ENCODE results near the gene HS3ST4. TPM values are rescaled to one million over a fixed set of nuclear protein-coding genes. Genes with fewer than 3 reads are reported as not detected.

Gene HS3ST4
- total and polyA plus RNA-seq, 2 experiments from 2014 or later: 0.44 to 2.1 TPM

GRCh38 chr16:26139091-26139490, 447.3 kb downstream of the HS3ST4 start (continued):
- no peak for TF ChIP-seq ZNF462 (CRISPR knock-in tag; IDR thresholded peaks at IDR 0.05)
- no peak for TF ChIP-seq EZH2phosphoT487 (IDR thresholded peaks at IDR 0.05; ENCODE audit: unreplicated experiment)
- TF ChIP-seq NANOG (IDR thresholded peaks at IDR 0.05; ENCODE audit: borderline replicate concordance): no peak
- TF ChIP-seq ZNF114 (CRISPR knock-in tag; IDR thresholded peaks at IDR 0.05): no peak

GRCh38 chr16:26139884-26140283, 448.1 kb downstream of the HS3ST4 start:
- Histone ChIP-seq H3K9me2 (ENCODE audit: insufficient read depth) (peaks cover 20% of the 10 kb centered on the region), H3K4me1 (ENCODE audit: insufficient read depth) (no peaks in the 10 kb centered on the region), H3K4me3 (no peak overlapping the region), H3K27me3 (ENCODE audit: insufficient read depth) (no peaks in the 10 kb centered on the region), H3K27ac (ENCODE audit: low read depth) (no peak overlapping the region), H3K79me2 (replicated peaks; ENCODE audit: insufficient read depth) (no peaks in the 10 kb centered on the region), H2AFZ (no peak overlapping the region), H3F3A (replicated peaks; ENCODE audit: low read depth) (no peaks in the 10 kb centered on the region), H3K36me3 (ENCODE audit: insufficient read depth) (no peaks in the 10 kb centered on the region), H3K4me2 (no peak overlapping the region), H4K20me1 (replicated peaks; ENCODE audit: insufficient read depth) (no peaks in the 10 kb centered on the region)
- no peak for ATAC-seq
- Mint-ChIP-seq H3K27ac (no peak overlapping the region), H3K27me3 (ENCODE audit: insufficient read depth, low read depth, poor library complexity) (no peaks in the 10 kb centered on the region), H3K36me3 (ENCODE audit: low read depth) (no peaks in the 10 kb centered on the region; the same call in 1 of the 3 replicates), H3K4me1 (no peaks in the 10 kb centered on the region), H3K9me3 (peaks cover 55% of the 10 kb centered on the region), H3K4me3 (no peak overlapping the region)
- TF ChIP-seq, protein P1, sequence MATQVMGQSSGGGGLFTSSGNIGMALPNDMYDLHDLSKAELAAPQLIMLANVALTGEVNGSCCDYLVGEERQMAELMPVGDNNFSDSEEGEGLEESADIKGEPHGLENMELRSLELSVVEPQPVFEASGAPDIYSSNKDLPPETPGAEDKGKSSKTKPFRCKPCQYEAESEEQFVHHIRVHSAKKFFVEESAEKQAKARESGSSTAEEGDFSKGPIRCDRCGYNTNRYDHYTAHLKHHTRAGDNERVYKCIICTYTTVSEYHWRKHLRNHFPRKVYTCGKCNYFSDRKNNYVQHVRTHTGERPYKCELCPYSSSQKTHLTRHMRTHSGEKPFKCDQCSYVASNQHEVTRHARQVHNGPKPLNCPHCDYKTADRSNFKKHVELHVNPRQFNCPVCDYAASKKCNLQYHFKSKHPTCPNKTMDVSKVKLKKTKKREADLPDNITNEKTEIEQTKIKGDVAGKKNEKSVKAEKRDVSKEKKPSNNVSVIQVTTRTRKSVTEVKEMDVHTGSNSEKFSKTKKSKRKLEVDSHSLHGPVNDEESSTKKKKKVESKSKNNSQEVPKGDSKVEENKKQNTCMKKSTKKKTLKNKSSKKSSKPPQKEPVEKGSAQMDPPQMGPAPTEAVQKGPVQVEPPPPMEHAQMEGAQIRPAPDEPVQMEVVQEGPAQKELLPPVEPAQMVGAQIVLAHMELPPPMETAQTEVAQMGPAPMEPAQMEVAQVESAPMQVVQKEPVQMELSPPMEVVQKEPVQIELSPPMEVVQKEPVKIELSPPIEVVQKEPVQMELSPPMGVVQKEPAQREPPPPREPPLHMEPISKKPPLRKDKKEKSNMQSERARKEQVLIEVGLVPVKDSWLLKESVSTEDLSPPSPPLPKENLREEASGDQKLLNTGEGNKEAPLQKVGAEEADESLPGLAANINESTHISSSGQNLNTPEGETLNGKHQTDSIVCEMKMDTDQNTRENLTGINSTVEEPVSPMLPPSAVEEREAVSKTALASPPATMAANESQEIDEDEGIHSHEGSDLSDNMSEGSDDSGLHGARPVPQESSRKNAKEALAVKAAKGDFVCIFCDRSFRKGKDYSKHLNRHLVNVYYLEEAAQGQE (IDR thresholded peaks at IDR 0.05; ENCODE audit: unreplicated experiment): no peak
- TF ChIP-seq ZNF114 (CRISPR knock-in tag; IDR thresholded peaks at IDR 0.05) (no peak), CREB1 (CRISPR knock-in tag; IDR thresholded peaks at IDR 0.05; ENCODE audit: low read depth) (no peak), EZH2 (IDR thresholded peaks at IDR 0.05; ENCODE audit: low read depth, unreplicated experiment) (no peak), JUNB (IDR thresholded peaks at IDR 0.05; ENCODE audit: unreplicated experiment) (no peak), ZNF331 (CRISPR knock-in tag; IDR thresholded peaks at IDR 0.05; ENCODE audit: low read depth) (no peak), NANOG (IDR thresholded peaks at IDR 0.05; ENCODE audit: borderline replicate concordance) (no peak)
- no peak for DNase-seq (ENCODE audit: low spot score)
